OCI-LY1 (cell line): ENCODE results near the gene VWA8.
"Not testable (repeated sequence)": the region's sequence is repeated elsewhere in the genome, so short reads cannot be mapped to it uniquely, and the experiment has no call there.

Source experiments
- H2AFZ ChIP-seq: fragments of 200-600 bp; sonication (generic), shearing (Covaris generic); 2 replicates; pipeline ENCODE4 v1.6.0; 2014; ENCODE audit warnings: antibody characterized with exemption, mild to moderate bottlenecking, low read length
- H3F3A ChIP-seq: fragments of 200-600 bp; sonication (generic), shearing (Covaris generic); 2 replicates; pipeline ENCODE4 v1.6.0; 2014; ENCODE audit warnings: mild to moderate bottlenecking, antibody characterized with exemption, low read length, moderate library complexity; ENCODE audit not compliant: insufficient read depth
- H3K27ac ChIP-seq: fragments of 200-600 bp; sonication (generic); 2 replicates; pipeline ENCODE4 v1.5.1; 2014; ENCODE audit warnings: low read length, mixed run types, mild to moderate bottlenecking, low read depth; ENCODE audit not compliant: poor library complexity, severe bottlenecking
- H3K27me3 ChIP-seq: fragments of 200-600 bp; sonication (generic); 2 replicates; pipeline ENCODE4 v1.6.0; 2014; ENCODE audit warnings: antibody characterized with exemption, mild to moderate bottlenecking, low read length, moderate library complexity; ENCODE audit not compliant: insufficient read depth
- H3K36me3 ChIP-seq: fragments of 200-600 bp; sonication (generic); 2 replicates; pipeline ENCODE4 v1.6.1; 2014; ENCODE audit warnings: mild to moderate bottlenecking, antibody characterized with exemption, low read length, moderate library complexity, mixed read lengths; ENCODE audit not compliant: insufficient read depth
- H3K4me1 ChIP-seq: fragments of 200-600 bp; sonication (generic); 2 replicates; pipeline ENCODE4 v1.5.1; 2014; ENCODE audit warnings: mild to moderate bottlenecking, low read length, moderate library complexity; ENCODE audit not compliant: insufficient read depth, severe bottlenecking
- H3K4me2 ChIP-seq: fragments of 200-600 bp; sonication (generic), shearing (Covaris generic); 2 replicates; pipeline ENCODE4 v1.6.1; 2014; ENCODE audit warnings: low read length
- H3K4me3 ChIP-seq: fragments of 200-600 bp; sonication (generic); 2 replicates; pipeline ENCODE4 v1.5.1; 2014; ENCODE audit warnings: low read length, low read depth, mild to moderate bottlenecking, mixed read lengths; ENCODE audit not compliant: poor library complexity, severe bottlenecking
- H3K79me2 ChIP-seq: fragments of 200-600 bp; shearing (Covaris generic); 2 replicates; pipeline ENCODE4 v1.6.1; 2016; ENCODE audit warnings: mixed run types, low read length, mixed read lengths; ENCODE audit not compliant: insufficient read depth
- H3K9ac ChIP-seq: fragments of 200-600 bp; sonication (generic), shearing (Covaris generic); 2 replicates; pipeline ENCODE4 v1.6.1; 2014; ENCODE audit warnings: mild to moderate bottlenecking, low read length, mixed read lengths
- H3K9me2 ChIP-seq: fragments of 200-600 bp; sonication (generic), shearing (Covaris generic); 2 replicates; pipeline ENCODE4 v1.6.1; 2014; ENCODE audit warnings: low read depth, mild to moderate bottlenecking, low read length, mixed read lengths
- H3K9me3 ChIP-seq: fragments of 200-600 bp; shearing (Covaris generic); 2 replicates; pipeline ENCODE4 v1.6.1; 2014; ENCODE audit warnings: low read length, mixed read lengths
- H4K20me1 ChIP-seq: fragments of 200-600 bp; sonication (generic), shearing (Covaris generic); 2 replicates; pipeline ENCODE4 v1.6.0; 2016; ENCODE audit warnings: mild to moderate bottlenecking, low read length; ENCODE audit not compliant: insufficient read depth
- EZH2 ChIP-seq: fragments of 200-600 bp; sonication (generic), shearing (Covaris generic); IDR thresholded peaks from 2 replicates; pipeline ENCODE4 v1.8.0; 2017; ENCODE audit warnings: borderline replicate concordance, mixed run types, mild to moderate bottlenecking, antibody characterized with exemption, low read length, moderate library complexity, mixed read lengths
- TF ChIP-seq, protein P1 (sequence below): fragments of 200-600 bp; sonication (generic), shearing (Covaris generic); IDR thresholded peaks from 2 replicates; pipeline ENCODE4 v1.5.1; 2017; ENCODE audit warnings: mild to moderate bottlenecking, antibody characterized with exemption, low read length, moderate library complexity, mixed read lengths

VWA8 gene

GRCh38 chr13:41578371-41578770 is 382.5 kb downstream of the VWA8 start:
- H3K36me3 ChIP-seq: peaks cover 40% of the 10 kb centered on the region
- H2AFZ ChIP-seq: no peak overlapping the region
- no peaks in the 10 kb centered on the region for H3K9me2 ChIP-seq
- H3K79me2 ChIP-seq: no peaks in the 10 kb centered on the region
- H3K4me1 ChIP-seq: peaks cover 3% of the 10 kb centered on the region
- H3K4me3 ChIP-seq: no peak overlapping the region
- no peaks in the 10 kb centered on the region for H3K27me3 ChIP-seq
- no peak overlapping the region for H3K9ac ChIP-seq
- H3K27ac ChIP-seq: no peak overlapping the region
- H3K4me2 ChIP-seq: no peak overlapping the region
- TF ChIP-seq EZH2: no peak
- TF ChIP-seq, protein P1, sequence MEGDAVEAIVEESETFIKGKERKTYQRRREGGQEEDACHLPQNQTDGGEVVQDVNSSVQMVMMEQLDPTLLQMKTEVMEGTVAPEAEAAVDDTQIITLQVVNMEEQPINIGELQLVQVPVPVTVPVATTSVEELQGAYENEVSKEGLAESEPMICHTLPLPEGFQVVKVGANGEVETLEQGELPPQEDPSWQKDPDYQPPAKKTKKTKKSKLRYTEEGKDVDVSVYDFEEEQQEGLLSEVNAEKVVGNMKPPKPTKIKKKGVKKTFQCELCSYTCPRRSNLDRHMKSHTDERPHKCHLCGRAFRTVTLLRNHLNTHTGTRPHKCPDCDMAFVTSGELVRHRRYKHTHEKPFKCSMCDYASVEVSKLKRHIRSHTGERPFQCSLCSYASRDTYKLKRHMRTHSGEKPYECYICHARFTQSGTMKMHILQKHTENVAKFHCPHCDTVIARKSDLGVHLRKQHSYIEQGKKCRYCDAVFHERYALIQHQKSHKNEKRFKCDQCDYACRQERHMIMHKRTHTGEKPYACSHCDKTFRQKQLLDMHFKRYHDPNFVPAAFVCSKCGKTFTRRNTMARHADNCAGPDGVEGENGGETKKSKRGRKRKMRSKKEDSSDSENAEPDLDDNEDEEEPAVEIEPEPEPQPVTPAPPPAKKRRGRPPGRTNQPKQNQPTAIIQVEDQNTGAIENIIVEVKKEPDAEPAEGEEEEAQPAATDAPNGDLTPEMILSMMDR: no peak
- no peaks in the 10 kb centered on the region for H4K20me1 ChIP-seq
- no peaks in the 10 kb centered on the region for H3K9me3 ChIP-seq
- no peaks in the 10 kb centered on the region for H3F3A ChIP-seq

- no peak for TF ChIP-seq EZH2
- TF ChIP-seq, protein P1: no peak
- Histone ChIP-seq H3F3A (no peaks in the 10 kb centered on the region), H2AFZ (no peak overlapping the region), H3K79me2 (no peaks in the 10 kb centered on the region), H3K9ac (no peak overlapping the region), H3K9me2 (no peaks in the 10 kb centered on the region), H3K9me3 (no peaks in the 10 kb centered on the region), H3K4me3 (no peak overlapping the region), H3K4me1 (peaks cover 3% of the 10 kb centered on the region), H3K4me2 (no peak overlapping the region), H3K27me3 (no peaks in the 10 kb centered on the region), H3K27ac (no peak overlapping the region), H4K20me1 (no peaks in the 10 kb centered on the region), H3K36me3 (peaks cover 34% of the 10 kb centered on the region)
Observed at GRCh38 chr13:41577436-41577835, 383.5 kb downstream of the VWA8 start.

DNA sequence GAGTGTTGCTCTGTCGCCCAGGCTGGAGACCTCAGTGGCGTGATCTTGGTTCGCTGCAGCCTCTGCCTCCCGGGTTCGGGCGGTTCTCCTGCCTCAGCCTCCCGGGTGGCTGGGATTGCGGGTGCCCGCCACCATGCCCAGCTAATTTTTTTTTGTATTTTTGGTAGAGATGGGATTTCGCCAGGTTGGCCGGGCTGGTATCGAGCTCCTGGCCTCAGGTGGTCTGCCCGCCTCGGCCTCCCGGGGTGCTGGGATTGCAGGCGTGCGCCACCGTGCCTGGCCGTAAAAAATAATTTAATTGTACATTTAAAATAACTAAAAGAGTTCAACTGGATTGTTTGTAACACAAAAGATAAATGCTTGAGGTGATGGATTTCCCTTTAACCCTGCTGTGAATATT is 387.3 kb downstream of the VWA8 start:
- not testable (repeated sequence) for H3K4me3 ChIP-seq, H3K4me2 ChIP-seq, H3K79me2 ChIP-seq, H3K27me3 ChIP-seq, H3F3A ChIP-seq, H3K9me3 ChIP-seq, H2AFZ ChIP-seq, H3K9me2 ChIP-seq, H3K4me1 ChIP-seq, H4K20me1 ChIP-seq, H3K9ac ChIP-seq, H3K27ac ChIP-seq
- peaks cover 30% of the 10 kb centered on the region for H3K36me3 ChIP-seq

- H4K20me1 ChIP-seq, H3K4me1 ChIP-seq, H3K27me3 ChIP-seq, H3F3A ChIP-seq, H3K27ac ChIP-seq, H3K4me3 ChIP-seq, H3K9ac ChIP-seq, H3K9me3 ChIP-seq, H3K4me2 ChIP-seq, H2AFZ ChIP-seq, H3K79me2 ChIP-seq, H3K9me2 ChIP-seq: not testable (repeated sequence)
- peaks cover 33% of the 10 kb centered on the region for H3K36me3 ChIP-seq
Observed at GRCh38 chr13:41571817-41572340, 389.0 kb downstream of the VWA8 start.
